ENCODE data around the gene HSD11B2. TPM values are rescaled to one million over a fixed set of nuclear protein-coding genes. Genes with fewer than 3 reads are reported as not detected.

The HSD11B2 gene
- total RNA-seq, 1 experiment from 2014 or later = 5.3 TPM

GRCh38 chr16:67397812-67398545 lies 32.9 kb upstream of the HSD11B2 start:
- H3K4me2 ChIP-seq = no peak overlapping the region
- no peaks in the 10 kb centered on the region for H3K9me2 ChIP-seq (ENCODE audit: insufficient read depth)
- H2AFZ ChIP-seq = no peak overlapping the region
- H4K20me1 ChIP-seq (ENCODE audit: insufficient read depth) = no peaks in the 10 kb centered on the region
- no peak overlapping the region for H3K27ac ChIP-seq
- no peak for DNase-seq
- ChIA-PET CTCF (no interaction called here), POLR2A (ENCODE audit: unreplicated experiment) (interaction anchor here (0.6 kb wide), 1 partner anchor 485 kb away, joined by 4 read pairs; no protein-coding TSS in a partner anchor)
- H3K36me3 ChIP-seq (ENCODE audit: low read depth) = no peaks in the 10 kb centered on the region
- peaks cover 13% of the 10 kb centered on the region for H3F3A ChIP-seq (ENCODE audit: insufficient read depth, low read depth)
- TF ChIP-seq EZH2 (IDR thresholded peaks at IDR 0.05; ENCODE audit: low read depth) = no peak
- TF ChIP-seq, protein P1, sequence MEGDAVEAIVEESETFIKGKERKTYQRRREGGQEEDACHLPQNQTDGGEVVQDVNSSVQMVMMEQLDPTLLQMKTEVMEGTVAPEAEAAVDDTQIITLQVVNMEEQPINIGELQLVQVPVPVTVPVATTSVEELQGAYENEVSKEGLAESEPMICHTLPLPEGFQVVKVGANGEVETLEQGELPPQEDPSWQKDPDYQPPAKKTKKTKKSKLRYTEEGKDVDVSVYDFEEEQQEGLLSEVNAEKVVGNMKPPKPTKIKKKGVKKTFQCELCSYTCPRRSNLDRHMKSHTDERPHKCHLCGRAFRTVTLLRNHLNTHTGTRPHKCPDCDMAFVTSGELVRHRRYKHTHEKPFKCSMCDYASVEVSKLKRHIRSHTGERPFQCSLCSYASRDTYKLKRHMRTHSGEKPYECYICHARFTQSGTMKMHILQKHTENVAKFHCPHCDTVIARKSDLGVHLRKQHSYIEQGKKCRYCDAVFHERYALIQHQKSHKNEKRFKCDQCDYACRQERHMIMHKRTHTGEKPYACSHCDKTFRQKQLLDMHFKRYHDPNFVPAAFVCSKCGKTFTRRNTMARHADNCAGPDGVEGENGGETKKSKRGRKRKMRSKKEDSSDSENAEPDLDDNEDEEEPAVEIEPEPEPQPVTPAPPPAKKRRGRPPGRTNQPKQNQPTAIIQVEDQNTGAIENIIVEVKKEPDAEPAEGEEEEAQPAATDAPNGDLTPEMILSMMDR (conservative IDR thresholded peaks at IDR 0.05) = no peak
- no peaks in the 10 kb centered on the region for H3K79me2 ChIP-seq (ENCODE audit: low read depth)
- H3K27me3 ChIP-seq (ENCODE audit: insufficient read depth, low read depth) = no peaks in the 10 kb centered on the region
- intact Hi-C loops (cut with micrococcal nuclease; ENCODE audit: unreplicated experiment) = loop anchor here (2.0 to 10.0 kb wide), 3 partner anchors 121 to 203 kb away; partner anchors contain the start of genes E2F4, ELMO3, EXOC3L1 and PLEKHG4
- peaks cover 17% of the 10 kb centered on the region for H3K4me1 ChIP-seq (replicated peaks; ENCODE audit: insufficient read depth)
- no peaks in the 10 kb centered on the region for H3K9me3 ChIP-seq (ENCODE audit: insufficient read depth, low read depth)
- no TSS peak for BruUV-seq (replicated peaks)
- no peak overlapping the region for H3K4me3 ChIP-seq

- no peaks in the 10 kb centered on the region for H3K9me2 ChIP-seq (ENCODE audit: insufficient read depth)
- H3F3A ChIP-seq (ENCODE audit: insufficient read depth, low read depth) = peaks cover 15% of the 10 kb centered on the region
- no peak overlapping the region for H3K4me2 ChIP-seq
- TF ChIP-seq, protein P1 (conservative IDR thresholded peaks at IDR 0.05) = no peak
- no peak for TF ChIP-seq EZH2 (IDR thresholded peaks at IDR 0.05; ENCODE audit: low read depth)
- CTCF ChIA-PET = interaction anchor here (0.6 kb wide), 1 partner anchor 14 kb away, joined by 3 read pairs; no protein-coding TSS in a partner anchor
- no TSS peak for BruUV-seq (replicated peaks)
- H3K9me3 ChIP-seq (ENCODE audit: insufficient read depth, low read depth) = no peaks in the 10 kb centered on the region
- H4K20me1 ChIP-seq (ENCODE audit: insufficient read depth) = no peaks in the 10 kb centered on the region
- no peak overlapping the region for H3K27ac ChIP-seq
- H3K36me3 ChIP-seq (ENCODE audit: low read depth) = no peaks in the 10 kb centered on the region
- no peak for DNase-seq
- intact Hi-C loops (cut with micrococcal nuclease; ENCODE audit: unreplicated experiment) = loop anchor here (2.0 to 10.0 kb wide), 3 partner anchors 121 to 204 kb away; partner anchors contain the start of genes E2F4, ELMO3, EXOC3L1 and PLEKHG4
- no peaks in the 10 kb centered on the region for H3K79me2 ChIP-seq (ENCODE audit: low read depth)
- no peak overlapping the region for H2AFZ ChIP-seq
- POLR2A ChIA-PET (ENCODE audit: unreplicated experiment) = interaction anchor here (0.6 kb wide), 1 partner anchor 485 kb away, joined by 4 read pairs; no protein-coding TSS in a partner anchor
- no peak overlapping the region for H3K4me3 ChIP-seq
- H3K27me3 ChIP-seq (ENCODE audit: insufficient read depth, low read depth) = no peaks in the 10 kb centered on the region
- H3K4me1 ChIP-seq (replicated peaks; ENCODE audit: insufficient read depth) = peaks cover 19% of the 10 kb centered on the region
These were observed 32.2 kb upstream of the HSD11B2 start for GRCh38 chr16:67398546-67399217.

DNA sequence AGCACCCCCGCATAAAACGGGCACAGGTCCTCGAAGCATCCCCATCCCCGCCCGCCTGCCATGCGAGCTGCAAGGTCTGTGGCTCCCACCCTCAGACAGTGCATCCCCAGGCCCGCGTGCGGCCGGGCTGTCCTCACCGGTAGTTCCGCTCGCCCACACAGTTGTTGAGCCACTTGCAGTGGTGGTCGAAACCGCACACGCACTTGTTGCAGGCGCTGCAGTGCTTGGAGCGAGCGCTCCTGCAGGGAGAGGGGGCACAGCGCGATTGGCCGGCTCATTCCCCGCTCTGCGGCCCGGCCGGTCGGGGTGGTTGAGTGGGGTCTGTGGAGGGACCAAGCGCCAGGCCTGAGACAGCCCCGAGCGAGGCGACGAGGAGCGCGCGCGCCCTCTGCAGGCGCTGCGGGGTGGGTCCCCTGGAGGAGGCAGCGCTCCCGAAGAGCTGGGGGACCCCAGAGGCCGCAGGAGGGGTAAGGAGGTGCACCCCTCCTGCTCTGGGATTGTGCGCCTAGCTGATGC lies 31.6 kb upstream of the HSD11B2 start:
- H3K4me1 ChIP-seq (replicated peaks; ENCODE audit: insufficient read depth) = peaks cover 25% of the 10 kb centered on the region
- BruUV-seq (replicated peaks) = no TSS peak
- H3F3A ChIP-seq (ENCODE audit: insufficient read depth, low read depth) = peaks cover 21% of the 10 kb centered on the region
- no peak overlapping the region for H2AFZ ChIP-seq
- H3K4me2 ChIP-seq = no peak overlapping the region
- POLR2A ChIA-PET (ENCODE audit: unreplicated experiment) = no interaction called here
- TF ChIP-seq, protein P1 (conservative IDR thresholded peaks at IDR 0.05) = no peak
- no peak for TF ChIP-seq EZH2 (IDR thresholded peaks at IDR 0.05; ENCODE audit: low read depth)
- no peaks in the 10 kb centered on the region for H3K9me2 ChIP-seq (ENCODE audit: insufficient read depth)
- H3K4me3 ChIP-seq = no peak overlapping the region
- CTCF ChIA-PET = interaction anchor here (0.6 to 1.4 kb wide), 4 partner anchors 26 to 139 kb away, joined by 4 to 8 read pairs (median 4); partner anchors contain the start of gene ATP6V0D1
- DNase-seq = peak in 1 of 2 experiments; percentile 46
- intact Hi-C loops (cut with micrococcal nuclease; ENCODE audit: unreplicated experiment) = loop anchor here (2.0 to 10.0 kb wide), 3 partner anchors 122 to 204 kb away; partner anchors contain the start of genes E2F4, ELMO3, EXOC3L1 and PLEKHG4
- H3K36me3 ChIP-seq (ENCODE audit: low read depth) = no peaks in the 10 kb centered on the region
- H3K79me2 ChIP-seq (ENCODE audit: low read depth) = no peaks in the 10 kb centered on the region
- no peaks in the 10 kb centered on the region for H3K9me3 ChIP-seq (ENCODE audit: insufficient read depth, low read depth)
- H3K27ac ChIP-seq = no peak overlapping the region
- no peaks in the 10 kb centered on the region for H3K27me3 ChIP-seq (ENCODE audit: insufficient read depth, low read depth)
- no peaks in the 10 kb centered on the region for H4K20me1 ChIP-seq (ENCODE audit: insufficient read depth)

Data from PC-9 (cell line).